HepG2 (cell line): ENCODE results near the gene SNX30.

Experiments
- CTCF ChIP-seq: sonication (generic); formaldehyde crosslinking; IDR thresholded peaks from 2 replicates; pipeline ENCODE4 v1.5.0; 2020; ENCODE audit warnings: mild to moderate bottlenecking, missing genetic modification reagents, moderate library complexity
- GLI4 ChIP-seq: sonication (generic); formaldehyde crosslinking; IDR thresholded peaks from 2 replicates; pipeline ENCODE4 v1.5.1; 2020; ENCODE audit warnings: missing genetic modification reagents, mild to moderate bottlenecking, moderate library complexity, borderline replicate concordance
- JDP2 ChIP-seq: sonication (generic); formaldehyde crosslinking; IDR thresholded peaks from 2 replicates; pipeline ENCODE4 v1.8.1; 2022; ENCODE audit warnings: missing genetic modification reagents, borderline replicate concordance
- MAX ChIP-seq: IDR thresholded peaks from 2 replicates; pipeline ENCODE4 v1.6.1; 2012; ENCODE audit warnings: inconsistent platforms
- MYC ChIP-seq: sonication (generic); formaldehyde crosslinking; IDR thresholded peaks from 2 replicates; pipeline ENCODE4 v1.9.0; 2021; ENCODE audit warnings: missing genetic modification reagents, borderline replicate concordance
- PBX3 ChIP-seq: sonication (generic); formaldehyde crosslinking; IDR thresholded peaks from 2 replicates; pipeline ENCODE4 v1.8.1; 2023; ENCODE audit warnings: missing genetic modification reagents, inconsistent platforms, borderline replicate concordance
- POLR2A ChIP-seq, 2 experiments: IDR thresholded peaks; 2 replicates each; pipeline ENCODE4 v1.6.1; 2011; ENCODE audit warnings: low read depth in 2 of 2, low read length in 2 of 2, mild to moderate bottlenecking in 1 of 2, moderate library complexity in 1 of 2; ENCODE audit not compliant: insufficient read depth in 1 of 2
- POLR2AphosphoS5 ChIP-seq: IDR thresholded peaks from 2 replicates; pipeline ENCODE4 v1.6.1; 2012; ENCODE audit warnings: low read depth, low read length
- ZBTB8A ChIP-seq: sonication (generic); formaldehyde crosslinking; IDR thresholded peaks from 2 replicates; pipeline ENCODE4 v1.4.0; 2020; ENCODE audit warnings: mild to moderate bottlenecking, low read depth, missing genetic modification reagents, borderline replicate concordance
- ZNF24 ChIP-seq: fragments of 450-650 bp; IDR thresholded peaks from 2 replicates; pipeline ENCODE4 v1.6.1; 2017; ENCODE audit warnings: antibody characterized with exemption, mild to moderate bottlenecking
- ZNF484 ChIP-seq: sonication (generic); formaldehyde crosslinking; IDR thresholded peaks from 2 replicates; pipeline ENCODE4 v1.5.1; 2020; ENCODE audit warnings: mild to moderate bottlenecking, low read depth, missing genetic modification reagents, borderline replicate concordance

GRCh38 chr9:112858005-112858404 is 107.4 kb downstream of the SNX30 start:
- TF ChIP-seq CTCF, result no peak
- TF ChIP-seq MAX, result no peak
- TF ChIP-seq ZNF24, result no peak
- no peak for TF ChIP-seq MYC (CRISPR knock-in tag)
- no peak for TF ChIP-seq POLR2A (IDR thresholded peaks at IDR 0.05; ENCODE audit: insufficient read depth in 1 of 2, low read depth in 2 of 2, low read length in 2 of 2)
- no peak for TF ChIP-seq ZBTB8A (CRISPR knock-in tag)
- no peak for TF ChIP-seq PBX3 (CRISPR knock-in tag)
- TF ChIP-seq GLI4 (CRISPR knock-in tag), result no peak
- TF ChIP-seq JDP2 (CRISPR knock-in tag), result no peak
- TF ChIP-seq ZNF484, result no peak
- no peak for TF ChIP-seq POLR2AphosphoS5
